Activated gamma-delta T cell treated with Interleukin-2 at 50 U/mL for 16 hours (primary cell): ENCODE measurements around the gene MTX2.
"Not testable (repeated sequence)": the region's sequence is repeated elsewhere in the genome, so short reads cannot be mapped to it uniquely, and the experiment has no call there.

Source experiments
- DNase-seq: peaks from one replicate; pipeline ENCODE4 v3.0.0-alpha.2; 2020

MTX2 gene

DNA sequence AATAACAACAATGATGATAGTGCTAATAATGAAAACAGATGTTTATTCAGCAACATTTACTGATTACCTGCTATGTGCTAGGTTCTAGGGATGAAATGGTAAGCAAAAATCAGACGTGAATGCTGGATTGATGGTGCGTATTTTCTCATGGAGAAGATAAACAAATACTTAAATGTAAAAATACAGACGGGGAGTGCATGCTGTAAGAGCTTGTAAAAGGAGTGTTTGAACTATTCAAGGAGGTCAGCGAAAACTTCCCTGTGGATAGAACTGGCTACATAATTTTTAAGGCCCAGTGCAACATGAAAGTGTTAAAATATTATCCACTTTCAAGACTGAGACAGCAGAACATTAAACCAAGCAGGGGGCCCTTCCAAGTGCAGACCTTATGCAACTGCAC lies 22.1 kb downstream of the MTX2 start:
- DNase-seq = no peak

DNA sequence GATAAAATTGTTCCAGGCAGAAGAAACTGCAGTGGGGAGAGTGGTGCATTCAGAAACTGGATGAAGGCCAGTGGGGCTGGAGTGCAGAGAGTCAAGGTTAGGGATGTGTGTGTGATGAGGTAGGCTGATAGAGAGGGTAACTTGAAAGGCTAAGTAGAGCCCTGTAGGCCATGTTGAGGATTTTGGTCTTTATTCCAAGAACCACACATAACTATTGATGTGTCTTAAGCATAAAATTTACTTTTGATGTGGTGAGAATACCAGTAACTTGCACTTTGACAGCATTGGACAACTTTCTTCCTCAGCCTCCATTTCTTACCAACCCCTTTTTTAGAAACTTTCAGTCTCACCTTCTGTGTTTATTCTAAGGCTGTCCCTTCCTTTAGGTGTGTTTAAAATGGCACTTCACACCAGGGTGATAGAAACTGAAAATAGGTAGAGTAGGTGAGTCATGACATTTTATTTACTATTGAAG lies 22.6 kb downstream of the MTX2 start:
- no peak for DNase-seq

DNA sequence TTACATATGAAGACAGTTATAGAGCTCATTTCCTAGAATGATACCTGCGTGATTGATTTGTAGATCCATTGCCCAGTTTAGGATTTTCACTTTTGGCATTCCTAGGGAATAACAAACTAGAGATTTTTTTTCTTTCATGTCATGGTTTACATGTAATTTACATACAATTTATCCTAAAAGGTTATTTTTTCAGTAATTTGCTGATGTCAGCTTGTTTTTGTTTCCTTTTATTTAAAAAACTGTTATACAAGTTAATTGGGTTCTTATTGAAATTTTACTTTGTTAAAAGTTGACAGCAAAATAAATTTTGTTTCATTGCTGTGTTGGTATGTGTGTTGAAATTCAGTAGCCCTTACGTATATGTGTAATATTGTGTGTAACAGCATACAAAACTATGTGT lies 23.4 kb downstream of the MTX2 start:
- DNase-seq = no peak

DNA sequence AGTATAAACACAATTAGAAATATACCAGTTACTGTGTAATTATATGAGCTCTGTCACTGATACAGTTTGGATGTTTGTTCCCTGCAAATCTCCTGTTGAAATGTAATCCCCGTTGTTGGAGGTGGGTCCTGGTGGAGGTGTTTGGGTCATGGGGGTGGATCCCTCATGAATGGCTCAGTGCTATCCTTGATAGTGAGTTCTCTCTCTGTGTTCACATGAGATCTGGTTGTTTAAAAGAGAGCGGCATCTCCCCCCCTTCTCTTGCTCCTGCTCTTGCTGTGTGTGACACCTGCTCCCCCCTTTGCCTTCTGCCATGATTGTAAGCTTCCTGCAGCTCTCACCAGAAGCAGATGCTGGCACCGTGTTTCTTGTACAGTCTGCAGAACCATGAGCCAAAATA lies 24.1 kb downstream of the MTX2 start:
- no peak for DNase-seq

DNA sequence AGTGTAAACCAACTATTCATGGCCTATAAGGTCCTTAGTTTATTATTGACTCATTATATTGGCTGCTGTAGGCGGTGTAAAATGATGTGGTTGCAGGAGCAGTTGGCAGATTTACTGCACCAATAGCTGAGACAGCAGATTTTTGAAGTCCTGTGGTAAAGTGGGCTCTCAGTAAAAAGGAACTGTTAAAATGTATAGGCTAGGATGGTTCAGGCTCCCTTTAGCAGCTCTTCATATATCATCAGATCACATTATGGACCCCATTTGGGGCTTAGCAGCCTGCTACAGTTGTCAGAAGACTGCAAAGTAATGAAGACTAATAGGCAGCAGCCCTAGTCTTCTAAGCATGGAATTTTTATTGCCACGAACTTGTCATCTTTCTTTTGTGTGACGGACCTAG lies 27.8 kb downstream of the MTX2 start:
- DNase-seq = no peak

DNA sequence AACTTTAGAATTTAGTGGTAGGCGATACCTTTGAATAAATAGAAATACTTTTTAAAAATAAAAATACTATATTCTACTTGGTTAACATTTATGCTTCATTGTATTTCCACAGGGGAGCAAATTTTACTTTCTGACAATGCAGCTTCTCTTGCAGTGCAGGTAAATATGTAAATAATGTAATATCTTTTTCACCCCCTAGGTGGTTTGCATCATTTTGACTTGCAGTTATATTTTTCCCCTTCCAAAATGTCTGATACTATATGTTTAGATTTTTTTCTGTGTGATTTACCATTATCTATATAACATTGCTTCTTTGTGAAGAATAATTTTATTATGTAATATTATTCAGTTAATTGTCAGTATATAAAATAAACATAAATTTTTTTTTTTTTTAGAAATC lies 28.5 kb downstream of the MTX2 start:
- no peak for DNase-seq

DNA sequence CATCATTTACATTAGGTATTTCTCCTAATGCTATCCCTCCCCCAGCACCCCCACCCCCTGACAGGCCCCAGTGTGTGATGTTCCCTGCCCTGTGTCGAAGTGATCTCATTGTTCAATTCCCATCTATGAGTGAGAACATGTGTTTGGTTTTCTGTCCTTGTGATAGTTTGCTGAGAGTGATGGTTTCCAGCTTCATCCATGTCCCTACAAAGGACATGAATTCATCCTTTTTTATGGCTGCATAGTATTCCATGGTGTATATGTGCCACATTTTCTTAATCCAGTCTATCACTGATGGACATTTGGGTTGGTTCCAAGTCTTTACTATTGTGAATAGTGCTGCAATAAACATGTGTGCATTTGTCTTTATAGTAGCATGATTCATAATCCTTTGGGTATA lies 36.8 kb downstream of the MTX2 start:
- not testable (repeated sequence) for DNase-seq

DNA sequence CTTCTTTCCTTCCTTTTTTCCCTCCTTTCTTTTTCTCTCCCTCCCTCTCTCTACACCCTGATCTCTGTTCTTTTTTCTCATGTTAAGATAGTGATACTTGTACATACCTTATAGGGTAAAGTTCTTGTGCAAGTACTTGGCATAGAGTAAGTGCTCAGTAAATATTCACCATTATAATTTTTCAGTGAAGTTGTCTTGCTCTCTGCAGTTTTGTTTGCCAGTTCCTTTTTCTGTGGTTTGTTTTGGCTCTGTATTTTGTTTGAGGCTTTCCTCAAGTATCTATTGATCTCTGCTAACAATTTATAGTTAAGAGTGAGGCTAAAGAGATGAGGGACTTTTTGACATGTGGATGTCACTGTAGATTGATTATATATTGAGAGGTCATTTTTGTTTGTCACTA lies 48.0 kb downstream of the MTX2 start:
- no peak for DNase-seq

DNA sequence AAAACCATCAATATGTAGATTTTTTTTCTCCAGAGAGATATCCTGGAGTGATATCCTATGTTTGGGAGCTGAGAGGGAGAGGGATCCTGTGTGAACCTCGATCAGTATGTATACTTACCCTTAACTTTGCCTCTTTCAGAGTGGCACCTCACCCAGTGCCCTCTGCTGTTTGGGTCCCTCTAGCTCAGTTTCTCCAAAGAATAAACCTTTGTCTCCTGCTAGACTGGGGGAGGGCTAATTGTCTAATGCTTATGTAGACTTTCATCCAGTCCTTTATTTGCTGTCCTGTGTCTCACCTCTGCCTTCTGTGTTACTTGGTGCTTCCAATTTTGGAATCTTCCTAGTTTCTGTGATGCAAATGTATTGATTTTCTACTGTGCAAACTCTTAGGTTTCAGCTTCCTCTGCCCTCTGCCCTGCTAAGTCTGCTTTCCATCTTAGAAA lies 48.4 kb downstream of the MTX2 start:
- DNase-seq = no peak

DNA sequence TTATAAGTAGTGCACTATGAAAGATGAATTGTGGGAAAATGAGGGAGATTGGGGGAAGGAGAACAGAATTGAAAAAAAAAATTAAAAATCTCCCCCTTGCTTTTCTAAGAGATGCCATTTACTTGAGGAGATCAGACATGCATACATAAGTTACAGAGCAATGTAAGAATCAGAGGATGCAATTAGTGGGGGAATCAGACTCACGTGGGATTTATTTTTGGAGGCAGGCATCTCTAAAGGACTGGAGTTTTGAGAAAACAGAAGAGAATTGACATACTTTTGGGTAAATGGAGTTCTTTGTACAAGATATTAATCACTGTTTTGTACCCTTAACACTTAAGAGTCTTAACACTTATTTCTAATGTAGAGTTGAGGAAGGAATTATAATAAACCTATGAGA lies 52.7 kb downstream of the MTX2 start:
- no peak for DNase-seq

DNA sequence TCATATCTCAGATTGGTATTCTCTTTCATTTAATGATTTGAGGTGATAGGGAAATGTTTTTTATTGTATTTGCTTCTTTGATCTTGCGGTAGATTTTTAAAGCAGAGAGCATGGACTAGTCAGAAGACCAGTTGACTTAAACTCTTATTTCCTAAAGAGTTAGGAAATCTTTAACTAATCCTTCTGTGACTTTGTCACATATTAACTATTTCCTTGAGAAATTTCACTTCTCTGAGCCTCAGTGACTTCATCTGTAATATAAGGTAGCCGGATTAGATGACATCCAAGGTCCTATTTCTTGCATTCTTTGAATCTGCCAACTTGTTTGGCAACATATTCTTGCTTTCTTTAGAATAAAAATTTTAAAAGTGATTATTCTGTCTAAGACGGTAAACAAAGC lies 55.6 kb downstream of the MTX2 start:
- DNase-seq = no peak

DNA sequence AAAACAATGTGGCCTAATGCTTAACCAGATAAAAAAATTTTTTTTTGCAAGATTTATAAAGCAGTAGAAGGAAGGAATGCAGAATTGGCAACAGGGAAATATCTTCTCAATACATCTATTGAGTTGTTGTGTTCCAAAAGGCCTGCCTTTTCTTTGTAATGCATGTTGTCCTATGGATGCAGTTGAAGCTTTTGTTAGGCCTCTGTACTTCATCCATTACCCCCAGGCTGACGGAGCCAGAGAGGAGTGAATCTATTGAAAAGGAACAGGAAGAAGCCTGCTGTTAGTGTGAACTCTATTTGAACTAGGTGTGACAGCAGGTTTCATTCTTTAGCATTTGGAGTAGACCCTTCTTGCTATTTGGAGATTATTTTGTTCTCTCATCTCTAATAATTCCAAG lies 56.5 kb downstream of the MTX2 start:
- no peak for DNase-seq

DNA sequence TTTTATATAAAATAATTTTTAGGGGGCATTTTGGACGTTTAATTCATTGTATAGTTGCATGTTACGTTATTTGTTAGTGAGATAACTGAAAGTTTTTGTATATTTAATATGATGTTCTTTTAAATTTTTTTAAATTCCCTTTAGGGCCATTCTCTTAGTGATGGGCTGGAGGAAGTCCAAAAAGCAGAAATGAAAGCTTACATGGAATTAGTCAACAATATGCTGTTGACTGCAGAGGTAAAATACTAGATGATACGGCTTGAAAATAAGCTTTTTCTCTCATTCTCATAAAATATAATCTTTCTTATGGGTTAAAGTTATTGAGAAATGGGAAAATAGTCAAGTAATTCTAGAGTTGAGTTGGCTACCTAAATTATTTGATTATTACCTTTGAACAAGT lies 58.9 kb downstream of the MTX2 start:
- no peak for DNase-seq

DNA sequence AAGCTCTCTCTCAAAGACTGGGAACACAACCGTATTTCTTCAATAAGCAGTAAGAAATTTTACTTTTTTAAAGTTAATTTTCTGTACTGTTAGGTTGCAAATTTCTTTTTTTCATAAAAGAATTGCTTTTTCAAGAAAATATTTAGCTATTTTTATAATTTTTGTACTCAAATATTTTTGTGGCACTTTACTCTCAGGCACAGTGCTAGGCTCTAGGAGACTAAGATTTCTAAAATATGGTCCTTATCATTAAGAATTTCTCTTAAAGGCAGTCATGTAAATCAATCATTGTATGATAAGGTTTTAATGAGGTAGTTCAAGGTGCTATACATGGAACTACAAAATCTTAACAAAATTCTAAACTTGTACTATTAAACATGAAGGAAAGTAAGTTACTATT lies 61.4 kb downstream of the MTX2 start:
- DNase-seq = no peak

DNA sequence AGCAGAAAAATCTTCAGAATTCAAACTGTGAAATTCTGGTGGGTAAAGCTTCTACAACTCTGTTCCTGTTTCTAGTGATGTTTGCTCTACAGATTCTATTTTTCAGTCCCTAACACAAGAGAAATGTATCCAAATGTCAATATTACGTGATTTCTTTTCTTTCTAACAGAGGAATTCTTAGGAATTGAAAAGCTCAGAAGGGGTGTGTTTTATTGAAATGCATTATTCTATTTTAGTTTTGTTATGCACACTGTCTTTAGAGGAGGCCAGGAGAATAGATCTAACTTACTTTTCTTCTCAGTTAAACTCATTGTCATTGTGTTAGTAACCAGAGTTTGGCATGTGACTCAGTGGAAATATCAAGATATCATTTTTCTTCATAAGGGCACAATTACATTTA lies 62.4 kb downstream of the MTX2 start:
- DNase-seq = no peak

DNA sequence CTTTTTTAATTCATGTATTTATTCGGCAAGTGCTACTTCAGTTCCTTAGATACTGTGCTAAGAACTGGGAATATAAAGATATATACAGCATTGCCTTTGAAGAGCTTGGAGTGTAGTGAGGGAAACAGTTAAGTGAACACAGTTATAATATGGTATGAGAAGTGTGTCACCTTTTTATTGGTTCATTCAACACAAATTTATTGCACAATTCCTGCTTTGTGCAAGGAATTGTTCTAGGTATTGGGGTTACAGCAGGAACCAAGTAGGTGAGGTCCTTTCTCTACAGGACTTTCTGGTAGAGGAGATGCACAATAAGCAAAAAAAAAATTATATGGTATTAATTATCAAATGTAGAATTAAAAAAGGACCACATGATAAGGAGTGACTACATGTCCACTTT lies 65.5 kb downstream of the MTX2 start:
- no peak for DNase-seq

DNA sequence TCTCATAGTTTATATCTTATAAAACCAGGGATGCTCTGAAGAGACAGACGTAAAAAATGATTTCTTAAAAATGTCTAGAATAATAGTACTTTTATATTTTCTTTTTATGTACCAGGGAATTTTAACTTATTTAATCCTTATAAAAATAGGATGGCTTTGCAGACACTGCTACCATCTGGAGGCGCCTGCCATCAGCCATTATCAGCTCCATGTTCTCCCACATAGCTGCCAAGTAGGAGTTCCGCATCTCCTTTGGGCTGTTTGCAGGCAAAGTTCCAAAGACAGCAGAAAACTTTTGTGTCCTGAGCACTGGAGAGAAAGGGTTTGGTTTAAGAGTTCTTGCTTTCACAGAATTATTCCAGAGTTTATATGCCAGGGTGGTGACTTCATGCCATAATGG lies 69.2 kb downstream of the MTX2 start:
- DNase-seq = no peak

DNA sequence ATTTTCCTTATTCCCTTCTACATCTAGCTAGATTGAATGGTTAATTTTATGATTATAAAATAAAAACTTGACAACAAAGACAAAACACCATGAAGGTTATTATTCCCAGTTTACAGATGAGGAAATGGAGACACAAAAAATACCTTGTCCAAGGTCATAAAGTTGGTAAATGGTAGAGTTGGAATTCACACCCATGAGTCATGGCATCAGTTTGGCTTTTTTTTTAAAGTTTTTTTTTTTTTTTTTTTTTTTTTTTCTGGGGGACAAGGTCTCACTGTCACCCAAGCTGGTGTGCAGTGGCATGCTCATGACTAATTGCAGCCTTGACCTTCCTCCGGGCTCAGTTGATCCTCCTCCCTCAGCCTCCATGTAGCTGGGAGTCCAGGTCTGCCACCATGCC lies 70.0 kb downstream of the MTX2 start:
- DNase-seq = no peak

DNA sequence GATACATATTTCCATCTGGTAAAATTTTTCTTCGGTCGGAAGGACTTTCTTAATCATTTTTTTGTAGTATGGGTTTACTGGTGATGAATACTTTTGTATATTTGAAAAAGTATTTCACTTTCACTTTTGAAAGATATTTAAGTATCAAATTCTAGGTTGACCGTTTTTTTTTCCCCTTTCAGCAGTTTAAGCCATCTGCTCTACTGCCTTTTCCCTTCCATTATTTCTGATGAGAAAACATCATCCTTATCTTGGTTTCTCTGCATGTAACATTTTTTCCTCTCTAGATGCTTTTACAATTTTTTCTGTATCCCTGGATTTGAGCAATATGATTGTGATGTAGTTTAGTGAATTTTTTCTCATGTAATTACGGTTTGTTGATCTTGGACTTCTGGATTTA lies 87.0 kb downstream of the MTX2 start:
- no peak for DNase-seq

DNA sequence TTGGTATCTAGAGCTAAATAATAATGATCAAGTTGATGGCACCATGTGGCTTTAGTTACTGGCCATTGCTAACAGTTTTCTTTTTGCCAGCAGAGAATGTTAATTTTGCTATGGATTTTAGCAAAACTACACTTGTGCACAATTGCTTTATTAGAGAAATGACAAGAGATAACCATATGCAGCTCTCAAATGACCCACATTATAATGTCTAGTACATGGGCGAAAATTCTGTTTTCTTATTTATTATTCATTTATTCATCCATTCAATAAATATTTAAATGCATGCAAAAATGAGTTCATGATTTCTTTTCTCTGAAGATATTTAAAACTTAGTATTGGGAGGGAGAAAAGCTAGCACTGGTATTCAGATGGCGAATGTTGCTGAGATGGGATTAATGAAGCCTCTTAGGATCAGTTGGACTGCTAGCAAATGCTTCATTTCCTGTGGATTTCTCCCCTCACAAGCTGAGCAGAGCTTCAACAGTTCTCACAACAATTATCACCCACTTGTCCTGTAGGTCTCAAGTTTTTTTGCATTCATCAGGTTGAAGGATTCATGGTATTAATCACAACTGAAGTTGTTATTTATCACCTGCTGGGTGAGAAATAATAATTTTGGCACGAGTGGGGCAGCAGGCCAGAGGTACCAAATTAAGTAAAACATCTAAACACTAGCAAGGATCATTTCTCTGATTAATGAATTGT lies 95.2 kb downstream of the MTX2 start:
- DNase-seq = no peak

DNA sequence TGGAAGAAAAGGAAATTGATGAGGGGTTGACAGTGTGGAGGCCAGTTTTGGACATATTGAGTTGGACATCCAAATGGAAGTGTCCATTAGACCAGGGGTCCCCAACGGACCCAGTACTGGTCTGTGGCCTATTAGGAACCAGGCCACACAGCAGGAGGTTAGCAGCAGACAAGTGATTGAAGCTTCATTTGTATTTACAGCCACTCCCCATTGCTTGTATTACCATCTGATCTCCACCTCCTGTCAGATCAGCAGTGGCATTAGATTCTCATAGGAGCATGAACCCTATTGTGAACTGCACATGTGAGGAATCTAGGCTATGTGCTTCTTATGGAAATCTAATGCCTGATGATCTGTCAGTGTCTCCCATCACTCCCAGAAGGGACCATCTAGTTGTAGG lies 99.1 kb downstream of the MTX2 start:
- no peak for DNase-seq

DNA sequence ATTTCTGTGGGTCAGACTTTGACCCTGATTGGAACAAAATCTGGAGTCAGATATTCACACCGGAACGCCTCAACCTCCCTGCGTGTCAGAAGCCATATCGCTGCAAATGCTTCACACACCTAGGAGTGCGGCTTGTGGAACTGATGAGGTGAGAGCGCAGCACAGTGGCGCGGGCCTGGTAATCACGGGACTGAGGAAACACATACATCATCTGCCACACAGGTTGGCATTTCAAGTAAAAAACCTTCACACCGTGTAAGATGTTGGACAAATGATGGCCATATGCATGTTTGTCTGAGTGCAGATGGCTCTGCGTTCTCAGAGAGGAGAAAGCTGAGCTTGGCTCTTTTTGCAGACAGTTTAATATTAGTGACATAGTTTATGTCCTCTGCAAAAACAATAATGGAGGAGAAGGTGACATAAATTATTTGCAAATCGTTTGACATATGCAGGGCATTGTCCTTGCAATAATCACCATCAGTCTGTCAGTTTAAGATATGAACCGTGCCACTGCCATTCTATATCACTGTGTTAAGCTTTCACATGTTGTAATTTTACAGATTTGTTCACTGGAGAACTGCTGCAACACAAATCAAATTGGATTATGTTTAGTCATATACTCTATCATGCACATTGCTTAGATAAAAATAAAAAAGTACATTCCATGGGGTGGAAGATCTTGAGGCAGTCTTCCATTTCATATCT lies 101.4 kb downstream of the MTX2 start:
- no peak for DNase-seq

DNA sequence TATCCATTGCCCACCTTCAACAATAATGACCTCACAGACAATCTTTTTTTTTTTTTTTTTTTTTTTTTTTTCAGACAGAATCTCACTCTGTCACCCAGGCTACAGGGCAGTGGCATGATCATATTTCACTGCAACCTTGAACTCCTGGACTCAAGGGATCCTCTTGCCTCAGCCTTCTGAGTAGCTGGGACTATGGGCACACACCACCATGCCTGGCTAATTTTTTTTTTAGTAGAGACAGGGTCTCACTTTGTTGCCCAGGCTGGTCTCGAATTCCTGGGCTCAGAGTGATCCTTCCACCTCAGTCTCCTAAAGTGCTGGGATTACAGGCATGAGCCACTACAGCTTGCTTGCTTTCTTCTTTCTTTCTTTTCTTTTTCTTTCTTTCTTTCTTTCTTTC lies 103.9 kb downstream of the MTX2 start:
- not testable (repeated sequence) for DNase-seq

DNA sequence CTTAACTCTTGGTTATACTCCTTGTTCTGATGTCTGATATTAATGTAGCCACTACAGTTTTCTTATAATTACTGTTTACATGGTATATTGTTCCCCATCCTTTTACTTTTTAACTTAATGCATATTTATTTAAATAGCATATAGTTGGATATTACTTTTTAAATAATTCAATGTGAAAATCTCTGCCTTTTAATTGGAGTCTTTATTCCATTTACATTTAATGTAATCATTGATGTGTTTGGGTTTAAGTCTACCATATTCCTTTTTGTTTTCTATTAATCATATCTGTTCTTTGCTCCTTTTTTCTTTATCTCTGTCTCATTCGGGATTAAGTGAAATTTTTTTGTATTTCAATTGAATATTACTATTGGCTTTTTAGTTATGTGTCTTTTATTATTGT lies 109.1 kb downstream of the MTX2 start:
- no peak for DNase-seq

DNA sequence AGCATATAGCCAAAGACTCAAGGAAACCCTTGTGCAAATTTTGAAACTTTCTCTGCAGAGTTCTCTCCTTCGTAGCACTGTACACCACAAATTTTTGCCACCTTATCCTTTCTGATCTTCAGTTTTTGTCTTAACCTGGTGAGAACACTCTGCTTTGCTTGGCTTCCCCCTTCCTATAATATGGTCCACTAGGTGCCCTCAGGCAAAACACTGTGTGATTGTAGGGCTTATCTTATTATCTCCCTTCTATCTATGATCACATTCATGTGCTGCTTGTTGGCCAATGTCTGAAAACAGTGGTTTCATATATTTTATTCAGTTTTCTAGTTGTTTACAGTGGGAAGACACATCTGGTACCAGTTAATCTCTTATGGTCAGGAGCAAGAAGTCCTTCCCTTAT lies 111.1 kb downstream of the MTX2 start:
- DNase-seq = no peak
